Measurements from ENCODE around the gene BLM. TPM values are rescaled to one million over a fixed set of nuclear protein-coding genes. Genes with fewer than 3 reads are reported as not detected.

Gene BLM
- total RNA-seq, 1 donor from 2014 or later = 11.5 TPM

- Mint-ChIP-seq H3K36me3 (ENCODE audit: low read depth, unreplicated experiment) (peaks cover 4% of the 10 kb centered on the region), H3K27ac (ENCODE audit: unreplicated experiment) (no peak overlapping the region)
These were observed 119.9 kb downstream of the BLM start for GRCh38 chr15:90837094-90837493.

GRCh38 chr15:90838139-90838538, 121.0 kb downstream of the BLM start:
- no peak for TF ChIP-seq CTCF (IDR thresholded peaks at IDR 0.05; ENCODE audit: unreplicated experiment)
- peaks cover 4% of the 10 kb centered on the region for H3K36me3 Mint-ChIP-seq (ENCODE audit: low read depth, unreplicated experiment)
- DNase-seq (ENCODE audit: low spot score) = no peak
- peaks cover 19% of the 10 kb centered on the region for H3K4me1 Mint-ChIP-seq (ENCODE audit: unreplicated experiment)
- no peak overlapping the region for H3K27ac Mint-ChIP-seq (ENCODE audit: unreplicated experiment)
- peaks cover 5% of the 10 kb centered on the region for H3K27me3 Mint-ChIP-seq (ENCODE audit: unreplicated experiment)
- no peak overlapping the region for H3K4me3 Mint-ChIP-seq (ENCODE audit: unreplicated experiment)
- no peaks in the 10 kb centered on the region for H3K9me3 Mint-ChIP-seq (ENCODE audit: unreplicated experiment)

More at GRCh38 chr15:90837094-90837493, 119.9 kb downstream of the BLM start:
- no peak for TF ChIP-seq CTCF (IDR thresholded peaks at IDR 0.05; ENCODE audit: unreplicated experiment)
- no peak for DNase-seq (ENCODE audit: low spot score)
- Mint-ChIP-seq H3K9me3 (ENCODE audit: unreplicated experiment) (no peaks in the 10 kb centered on the region), H3K27me3 (ENCODE audit: unreplicated experiment) (peaks cover 5% of the 10 kb centered on the region), H3K4me1 (ENCODE audit: unreplicated experiment) (peaks cover 19% of the 10 kb centered on the region), H3K4me3 (ENCODE audit: unreplicated experiment) (peak overlapping the region; percentile 76)

GRCh38 chr15:90838544-90838943, 121.4 kb downstream of the BLM start:
- Mint-ChIP-seq H3K9me3 (ENCODE audit: unreplicated experiment) (no peaks in the 10 kb centered on the region), H3K27me3 (ENCODE audit: unreplicated experiment) (peaks cover 5% of the 10 kb centered on the region), H3K36me3 (ENCODE audit: low read depth, unreplicated experiment) (peaks cover 4% of the 10 kb centered on the region), H3K4me3 (ENCODE audit: unreplicated experiment) (no peak overlapping the region), H3K4me1 (ENCODE audit: unreplicated experiment) (peaks cover 19% of the 10 kb centered on the region), H3K27ac (ENCODE audit: unreplicated experiment) (no peak overlapping the region)
- TF ChIP-seq CTCF (IDR thresholded peaks at IDR 0.05; ENCODE audit: unreplicated experiment) = no peak
- no peak for DNase-seq (ENCODE audit: low spot score)

GRCh38 chr15:90839187-90840071, 122.3 kb downstream of the BLM start:
- Mint-ChIP-seq H3K4me3 (ENCODE audit: unreplicated experiment) (no peak overlapping the region), H3K4me1 (ENCODE audit: unreplicated experiment) (peaks cover 19% of the 10 kb centered on the region), H3K9me3 (ENCODE audit: unreplicated experiment) (no peaks in the 10 kb centered on the region), H3K27me3 (ENCODE audit: unreplicated experiment) (peaks cover 8% of the 10 kb centered on the region), H3K27ac (ENCODE audit: unreplicated experiment) (no peak overlapping the region), H3K36me3 (ENCODE audit: low read depth, unreplicated experiment) (peaks cover 4% of the 10 kb centered on the region)
- no peak for TF ChIP-seq CTCF (IDR thresholded peaks at IDR 0.05; ENCODE audit: unreplicated experiment)
- no peak for DNase-seq (ENCODE audit: low spot score)
